Measurements from ENCODE around the gene FSD1.

FSD1 gene

GRCh38 chr19:4326837-4327251, 22.4 kb downstream of the FSD1 start:
- Histone ChIP-seq H3K79me2 (ENCODE audit: insufficient read depth, low read length) (no peaks in the 10 kb centered on the region), H3K36me3 (ENCODE audit: insufficient read depth, low read length) (no peaks in the 10 kb centered on the region), H3K4me2 (ENCODE audit: insufficient read depth, low read length) (no peak overlapping the region), H3K4me3 (ENCODE audit: low read depth in 1 of 2, low read length in 2 of 2) (no peak overlapping the region), H3K9ac (ENCODE audit: low read depth, low read length) (no peak overlapping the region), H3K27me3 (ENCODE audit: insufficient read depth, low read length, poor library complexity) (no peaks in the 10 kb centered on the region), H3K9me3 (ENCODE audit: insufficient read depth, low read length, severe bottlenecking) (no peaks in the 10 kb centered on the region), H4K20me1 (ENCODE audit: insufficient read depth, low read length) (no peaks in the 10 kb centered on the region), H2AFZ (ENCODE audit: low read depth, low read length) (no peak overlapping the region), H3K4me1 (ENCODE audit: insufficient read depth, low read length) (no peaks in the 10 kb centered on the region), H3K27ac (ENCODE audit: low read length) (no peak overlapping the region)
- DNase-seq (no peak), ATAC-seq (ENCODE audit: insufficient read depth, low read depth) (no peak)
- TF ChIP-seq, protein P1, sequence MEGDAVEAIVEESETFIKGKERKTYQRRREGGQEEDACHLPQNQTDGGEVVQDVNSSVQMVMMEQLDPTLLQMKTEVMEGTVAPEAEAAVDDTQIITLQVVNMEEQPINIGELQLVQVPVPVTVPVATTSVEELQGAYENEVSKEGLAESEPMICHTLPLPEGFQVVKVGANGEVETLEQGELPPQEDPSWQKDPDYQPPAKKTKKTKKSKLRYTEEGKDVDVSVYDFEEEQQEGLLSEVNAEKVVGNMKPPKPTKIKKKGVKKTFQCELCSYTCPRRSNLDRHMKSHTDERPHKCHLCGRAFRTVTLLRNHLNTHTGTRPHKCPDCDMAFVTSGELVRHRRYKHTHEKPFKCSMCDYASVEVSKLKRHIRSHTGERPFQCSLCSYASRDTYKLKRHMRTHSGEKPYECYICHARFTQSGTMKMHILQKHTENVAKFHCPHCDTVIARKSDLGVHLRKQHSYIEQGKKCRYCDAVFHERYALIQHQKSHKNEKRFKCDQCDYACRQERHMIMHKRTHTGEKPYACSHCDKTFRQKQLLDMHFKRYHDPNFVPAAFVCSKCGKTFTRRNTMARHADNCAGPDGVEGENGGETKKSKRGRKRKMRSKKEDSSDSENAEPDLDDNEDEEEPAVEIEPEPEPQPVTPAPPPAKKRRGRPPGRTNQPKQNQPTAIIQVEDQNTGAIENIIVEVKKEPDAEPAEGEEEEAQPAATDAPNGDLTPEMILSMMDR (IDR thresholded peaks at IDR 0.05; ENCODE audit: borderline replicate concordance, extremely low read depth, low read length, poor library complexity, severe bottlenecking): no peak
- no peak for TF ChIP-seq EZH2 (IDR thresholded peaks at IDR 0.05; ENCODE audit: borderline replicate concordance, low read depth, low read length, severe bottlenecking)

GRCh38 chr19:4327252-4327876, 23.0 kb downstream of the FSD1 start:
- no peaks in the 10 kb centered on the region for H3K9me3 ChIP-seq (ENCODE audit: insufficient read depth, low read length, severe bottlenecking)
- H3K27ac ChIP-seq (ENCODE audit: low read length): no peak overlapping the region
- no peak overlapping the region for H2AFZ ChIP-seq (ENCODE audit: low read depth, low read length)
- no peak for ATAC-seq (ENCODE audit: insufficient read depth, low read depth)
- no peaks in the 10 kb centered on the region for H3K79me2 ChIP-seq (ENCODE audit: insufficient read depth, low read length)
- DNase-seq: peak; percentile 25
- H3K4me3 ChIP-seq (ENCODE audit: low read depth in 1 of 2, low read length in 2 of 2): no peak overlapping the region
- H3K27me3 ChIP-seq (ENCODE audit: insufficient read depth, low read length, poor library complexity): no peaks in the 10 kb centered on the region
- TF ChIP-seq, protein P1 (IDR thresholded peaks at IDR 0.05; ENCODE audit: borderline replicate concordance, extremely low read depth, low read length, poor library complexity, severe bottlenecking): no peak
- no peak for TF ChIP-seq EZH2 (IDR thresholded peaks at IDR 0.05; ENCODE audit: borderline replicate concordance, low read depth, low read length, severe bottlenecking)
- H3K36me3 ChIP-seq (ENCODE audit: insufficient read depth, low read length): no peaks in the 10 kb centered on the region
- no peaks in the 10 kb centered on the region for H4K20me1 ChIP-seq (ENCODE audit: insufficient read depth, low read length)
- H3K4me2 ChIP-seq (ENCODE audit: insufficient read depth, low read length): no peak overlapping the region
- no peak overlapping the region for H3K9ac ChIP-seq (ENCODE audit: low read depth, low read length)
- no peaks in the 10 kb centered on the region for H3K4me1 ChIP-seq (ENCODE audit: insufficient read depth, low read length)

DNA sequence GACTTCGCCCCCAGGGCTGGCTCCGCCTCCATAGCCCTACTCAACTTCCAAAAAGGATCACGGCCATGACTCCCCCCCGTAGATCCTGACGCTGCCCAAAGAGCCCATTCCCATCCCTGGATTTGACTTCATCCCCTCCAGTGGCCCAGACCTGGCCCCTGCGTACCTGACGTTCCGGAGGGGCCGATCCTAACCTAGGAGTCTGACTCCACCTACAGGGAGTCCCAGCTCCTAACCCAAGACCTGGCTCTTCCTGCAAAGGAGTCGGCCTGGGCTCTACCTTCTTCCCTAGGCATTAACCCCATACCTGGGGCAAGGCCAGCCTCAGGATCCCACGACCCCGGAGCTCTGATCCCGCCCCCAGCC, 23.5 kb downstream of the FSD1 start:
- Histone ChIP-seq H3K27me3 (ENCODE audit: insufficient read depth, low read length, poor library complexity) (no peaks in the 10 kb centered on the region), H4K20me1 (ENCODE audit: insufficient read depth, low read length) (no peaks in the 10 kb centered on the region), H3K79me2 (ENCODE audit: insufficient read depth, low read length) (no peaks in the 10 kb centered on the region), H3K9ac (ENCODE audit: low read depth, low read length) (no peak overlapping the region), H3K4me2 (ENCODE audit: insufficient read depth, low read length) (no peak overlapping the region), H3K27ac (ENCODE audit: low read length) (no peak overlapping the region), H3K36me3 (ENCODE audit: insufficient read depth, low read length) (no peaks in the 10 kb centered on the region), H3K4me1 (ENCODE audit: insufficient read depth, low read length) (no peaks in the 10 kb centered on the region), H3K4me3 (ENCODE audit: low read depth in 1 of 2, low read length in 2 of 2) (no peak overlapping the region), H3K9me3 (ENCODE audit: insufficient read depth, low read length, severe bottlenecking) (no peaks in the 10 kb centered on the region), H2AFZ (ENCODE audit: low read depth, low read length) (no peak overlapping the region)
- ATAC-seq (ENCODE audit: insufficient read depth, low read depth) (no peak), DNase-seq (no peak)
- TF ChIP-seq, protein P1 (IDR thresholded peaks at IDR 0.05; ENCODE audit: borderline replicate concordance, extremely low read depth, low read length, poor library complexity, severe bottlenecking): no peak
- no peak for TF ChIP-seq EZH2 (IDR thresholded peaks at IDR 0.05; ENCODE audit: borderline replicate concordance, low read depth, low read length, severe bottlenecking)
